ENCODE measurements around the gene VAMP7. TPM values are rescaled to one million over a fixed set of nuclear protein-coding genes. Genes with fewer than 3 reads are reported as not detected.
"Not testable (repeated sequence)": the region's sequence is repeated elsewhere in the genome, so short reads cannot be mapped to it uniquely, and the experiment has no call there.

Gene VAMP7
- total RNA-seq, 6 experiments from 2014 or later: 20.5 to 27.7 (median 24.8) TPM

DNA sequence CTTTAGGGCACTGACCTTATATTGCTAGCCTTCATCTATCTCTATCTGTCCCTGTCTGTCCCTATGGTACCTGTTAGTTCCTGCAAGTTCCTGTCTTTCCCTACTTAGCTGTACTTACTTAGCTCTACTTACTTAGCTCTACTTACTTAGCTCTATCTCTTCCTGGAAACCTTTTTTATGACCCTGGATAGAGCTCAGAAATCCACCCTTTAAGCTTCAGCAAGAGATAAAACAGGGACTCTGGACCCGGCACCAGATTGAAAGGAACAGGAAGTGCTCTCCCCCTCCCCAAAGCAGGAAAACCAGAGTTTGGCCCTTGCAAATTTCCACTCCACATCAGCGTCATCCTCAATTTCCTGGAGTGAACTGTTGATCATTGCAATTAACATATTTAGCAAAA, 104.1 kb downstream of the VAMP7 start:
- no peaks in the 10 kb centered on the region for H3K9me3 ChIP-seq
- no peaks in the 10 kb centered on the region for H3K27me3 ChIP-seq
- H3K36me3 ChIP-seq: no peaks in the 10 kb centered on the region
- intact Hi-C loops (cut with DNase I): no loop called here
- ATAC-seq: no peak
- H3K4me3 ChIP-seq: no peak overlapping the region
- TF ChIP-seq, protein P1, sequence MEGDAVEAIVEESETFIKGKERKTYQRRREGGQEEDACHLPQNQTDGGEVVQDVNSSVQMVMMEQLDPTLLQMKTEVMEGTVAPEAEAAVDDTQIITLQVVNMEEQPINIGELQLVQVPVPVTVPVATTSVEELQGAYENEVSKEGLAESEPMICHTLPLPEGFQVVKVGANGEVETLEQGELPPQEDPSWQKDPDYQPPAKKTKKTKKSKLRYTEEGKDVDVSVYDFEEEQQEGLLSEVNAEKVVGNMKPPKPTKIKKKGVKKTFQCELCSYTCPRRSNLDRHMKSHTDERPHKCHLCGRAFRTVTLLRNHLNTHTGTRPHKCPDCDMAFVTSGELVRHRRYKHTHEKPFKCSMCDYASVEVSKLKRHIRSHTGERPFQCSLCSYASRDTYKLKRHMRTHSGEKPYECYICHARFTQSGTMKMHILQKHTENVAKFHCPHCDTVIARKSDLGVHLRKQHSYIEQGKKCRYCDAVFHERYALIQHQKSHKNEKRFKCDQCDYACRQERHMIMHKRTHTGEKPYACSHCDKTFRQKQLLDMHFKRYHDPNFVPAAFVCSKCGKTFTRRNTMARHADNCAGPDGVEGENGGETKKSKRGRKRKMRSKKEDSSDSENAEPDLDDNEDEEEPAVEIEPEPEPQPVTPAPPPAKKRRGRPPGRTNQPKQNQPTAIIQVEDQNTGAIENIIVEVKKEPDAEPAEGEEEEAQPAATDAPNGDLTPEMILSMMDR (IDR thresholded peaks at IDR 0.05): no peak
- no peak for TF ChIP-seq POLR2A (IDR thresholded peaks at IDR 0.05)
- DNase-seq: no peak
- no peak overlapping the region for H3K27ac ChIP-seq
- no peaks in the 10 kb centered on the region for H3K4me1 ChIP-seq
- WGBS (ENCODE audit: insufficient coverage, low coverage, low lambda C conversion rate, missing lambda C conversion rate): 46% methylated on average over 2 of the region's 2 CpGs

DNA sequence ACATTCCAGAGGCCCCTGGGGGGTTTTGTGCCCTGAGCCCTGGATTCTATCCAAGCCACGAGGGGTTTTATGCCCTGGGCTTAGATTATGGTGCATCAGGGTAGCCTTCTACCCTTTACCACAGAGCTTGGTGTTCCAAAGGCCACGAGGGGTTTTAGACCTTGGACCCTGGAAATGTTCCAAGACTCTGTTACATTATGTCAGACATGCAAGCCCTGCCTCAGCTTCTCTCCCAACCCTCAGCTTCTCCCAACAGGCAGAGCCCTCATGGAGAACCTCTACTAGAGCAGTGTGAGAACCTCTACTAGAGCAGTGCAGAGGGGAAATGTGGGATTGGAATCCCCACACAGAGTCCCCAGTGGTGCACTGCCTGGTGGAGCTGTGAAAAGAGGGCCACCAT, 105.8 kb downstream of the VAMP7 start:
- intact Hi-C loops (cut with DNase I); DNase-seq; H3K9me3 ChIP-seq; H3K4me1 ChIP-seq; H3K27ac ChIP-seq; H3K27me3 ChIP-seq; H3K4me3 ChIP-seq; ATAC-seq; H3K36me3 ChIP-seq: not testable (repeated sequence)
- 9% methylated on average over 1 of the region's 2 CpGs for WGBS (ENCODE audit: insufficient coverage, low coverage, low lambda C conversion rate, missing lambda C conversion rate)

DNA sequence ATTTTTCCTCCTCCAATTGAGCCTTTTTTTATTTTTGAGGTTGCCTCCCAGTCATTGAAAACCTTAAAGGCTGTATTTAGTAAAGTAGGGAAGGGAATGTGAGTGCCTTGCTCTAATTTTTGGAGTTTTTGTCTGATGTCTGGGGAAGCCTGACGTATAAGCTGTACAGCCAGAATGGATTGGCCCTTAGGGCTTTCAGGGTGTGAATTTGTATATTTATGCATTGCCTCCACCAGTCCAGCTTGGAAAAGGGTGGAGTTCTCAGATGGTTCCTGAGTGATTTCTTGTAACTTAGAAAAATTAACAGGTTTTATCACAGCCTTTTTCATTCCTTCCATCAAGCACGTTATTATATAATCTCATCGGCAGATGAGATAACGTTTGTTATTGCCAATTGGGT, 107.7 kb downstream of the VAMP7 start:
- TF ChIP-seq, protein P1 (IDR thresholded peaks at IDR 0.05): no peak
- no peak for TF ChIP-seq POLR2A (IDR thresholded peaks at IDR 0.05)
- intact Hi-C loops (cut with DNase I): no loop called here
- H3K27me3 ChIP-seq: no peaks in the 10 kb centered on the region
- H3K36me3 ChIP-seq: no peaks in the 10 kb centered on the region
- 55% methylated on average over 4 of the region's 4 CpGs for WGBS (ENCODE audit: insufficient coverage, low coverage, low lambda C conversion rate, missing lambda C conversion rate)
- H3K4me3 ChIP-seq: no peak overlapping the region
- ATAC-seq (no peak), DNase-seq (no peak)
- H3K9me3 ChIP-seq: no peaks in the 10 kb centered on the region
- H3K27ac ChIP-seq: no peak overlapping the region
- H3K4me1 ChIP-seq: no peaks in the 10 kb centered on the region

Small RNA genes within 50 kb of the gene (small RNA-seq; reads per million reads assigned to genes)
- gene DPH3P2: 0 reads per million in 2 experiments

Other genes starting within 250 kb of the VAMP7 start
- gene IL9R, start 116.4 kb downstream of the VAMP7 start, total RNA-seq: under 1 TPM in 3 of 6 experiments, not detected in 3; 0.18 to 0.37 (median 0.18) TPM

Measured in right lobe of liver (tissue), 6 donors.